Measurements from ENCODE around the gene CAMTA1. TPM values are rescaled to one million over a fixed set of nuclear protein-coding genes. Genes with fewer than 3 reads are reported as not detected.
"Not testable (repeated sequence)": the region's sequence is repeated elsewhere in the genome, so short reads cannot be mapped to it uniquely, and the experiment has no call there.

The CAMTA1 gene
- polyA plus RNA-seq, 12 donors = 24.2 to 51.1 (median 44.7) TPM; not detected in 1

DNA sequence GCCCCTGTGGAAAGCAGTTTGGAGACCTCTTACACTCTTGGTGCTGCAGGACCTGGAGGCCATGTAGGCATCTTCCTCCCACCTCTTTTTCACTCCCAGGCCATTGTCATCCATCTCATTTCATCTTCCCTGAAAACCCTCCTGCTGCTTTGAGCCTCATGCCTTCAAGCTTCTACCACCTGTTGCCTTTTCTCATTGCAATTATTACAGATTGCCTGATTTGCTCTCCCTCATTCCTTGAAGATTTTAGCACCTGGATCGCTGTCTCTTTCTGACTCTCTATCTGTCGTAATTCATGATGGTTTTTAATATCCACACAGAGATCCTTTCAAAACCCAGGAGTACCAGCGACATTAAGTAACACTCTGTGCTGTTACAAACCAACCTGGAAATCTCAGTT is 350.2 kb downstream of the CAMTA1 start:
- DNase-seq = no peak

DNA sequence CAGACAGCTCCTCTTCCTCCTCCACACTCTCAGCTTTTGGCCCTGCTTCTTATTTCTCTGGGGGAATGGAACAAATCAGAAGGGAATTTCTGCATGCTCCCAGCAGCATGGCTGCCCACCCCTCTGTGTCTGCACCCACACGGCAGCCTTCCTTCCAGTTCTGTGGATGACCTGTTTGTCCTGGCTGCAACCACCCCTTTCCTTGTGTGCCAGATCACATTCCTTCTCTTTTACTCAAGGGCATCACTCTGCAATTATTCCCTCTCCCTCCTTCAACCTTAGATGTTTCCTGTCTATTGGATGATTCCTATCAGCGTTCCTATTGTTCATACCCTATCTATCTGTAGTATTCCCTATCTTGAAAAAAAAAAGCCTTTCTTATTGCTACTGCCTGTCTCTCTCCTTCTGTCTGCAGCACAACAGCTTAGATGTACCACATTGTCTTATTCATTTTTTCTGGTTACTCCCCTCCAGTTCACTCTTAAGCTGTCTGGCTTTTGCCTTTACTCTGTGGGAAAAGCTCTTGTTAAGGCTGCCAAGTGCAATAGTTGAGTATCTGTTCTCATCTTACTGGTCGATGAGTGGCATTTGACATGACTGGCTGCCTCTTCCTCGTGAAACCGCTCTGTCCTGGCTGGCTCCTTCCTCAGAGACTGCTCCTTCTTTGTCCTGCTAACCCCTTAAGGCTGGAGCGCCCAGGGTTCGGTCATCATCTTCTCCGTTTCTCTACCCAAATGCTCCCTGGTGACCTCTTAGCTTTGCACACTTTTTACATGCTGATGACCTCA is 351.1 kb downstream of the CAMTA1 start:
- no peak for DNase-seq

DNA sequence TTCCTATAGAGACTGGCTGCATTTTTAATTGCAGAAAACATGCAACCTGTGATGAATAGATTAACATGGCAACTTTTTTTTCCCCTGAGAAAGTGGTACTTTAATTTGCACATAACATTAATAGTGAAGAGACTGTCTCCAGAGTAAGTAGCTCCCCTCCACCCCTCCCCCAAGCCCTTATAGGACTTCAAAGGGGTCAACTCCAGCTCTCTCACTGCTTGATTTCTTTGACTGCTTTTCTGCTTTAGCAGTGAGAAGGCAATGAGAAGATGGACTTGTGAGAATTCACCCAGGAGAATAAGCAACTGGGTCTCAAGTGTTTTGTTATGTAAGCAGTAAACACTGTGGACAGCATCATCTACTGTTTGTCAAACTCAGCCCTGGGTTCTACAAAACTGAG is 355.0 kb downstream of the CAMTA1 start:
- DNase-seq = no peak

DNA sequence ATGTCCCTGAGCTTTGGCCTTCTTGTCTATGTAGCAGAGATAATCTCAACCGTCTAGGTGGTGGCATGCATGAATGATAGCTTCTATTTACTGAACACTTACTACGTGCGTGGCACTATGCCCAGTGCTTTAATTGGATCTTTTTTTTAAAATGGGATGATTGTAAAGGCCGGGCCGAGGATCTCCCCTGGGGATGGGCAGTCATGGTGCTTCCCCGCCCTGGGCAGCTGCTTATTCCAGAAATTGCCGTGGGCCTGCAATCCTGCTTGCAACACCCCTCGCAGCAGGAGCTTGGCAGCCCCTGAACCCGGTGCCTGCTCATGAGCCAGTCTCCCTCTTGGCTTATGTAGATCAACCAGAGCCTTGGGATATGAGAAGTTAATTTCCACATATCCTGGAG is 360.7 kb downstream of the CAMTA1 start:
- DNase-seq = no peak

DNA sequence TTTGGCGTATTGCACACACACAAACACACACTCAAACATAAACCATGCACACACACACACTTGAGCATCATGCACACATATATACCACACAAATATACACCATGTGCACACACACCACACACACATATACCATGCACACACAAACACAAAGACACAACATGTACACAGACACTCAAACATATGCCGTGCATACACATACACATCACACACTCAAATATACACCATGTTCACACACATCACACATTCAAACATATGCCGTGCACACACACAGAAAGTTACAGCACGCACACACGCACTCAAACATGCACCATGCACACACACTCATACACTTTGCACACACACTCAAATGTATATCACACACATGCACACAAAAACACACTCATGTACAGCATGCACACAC is 361.5 kb downstream of the CAMTA1 start:
- no peak for DNase-seq

DNA sequence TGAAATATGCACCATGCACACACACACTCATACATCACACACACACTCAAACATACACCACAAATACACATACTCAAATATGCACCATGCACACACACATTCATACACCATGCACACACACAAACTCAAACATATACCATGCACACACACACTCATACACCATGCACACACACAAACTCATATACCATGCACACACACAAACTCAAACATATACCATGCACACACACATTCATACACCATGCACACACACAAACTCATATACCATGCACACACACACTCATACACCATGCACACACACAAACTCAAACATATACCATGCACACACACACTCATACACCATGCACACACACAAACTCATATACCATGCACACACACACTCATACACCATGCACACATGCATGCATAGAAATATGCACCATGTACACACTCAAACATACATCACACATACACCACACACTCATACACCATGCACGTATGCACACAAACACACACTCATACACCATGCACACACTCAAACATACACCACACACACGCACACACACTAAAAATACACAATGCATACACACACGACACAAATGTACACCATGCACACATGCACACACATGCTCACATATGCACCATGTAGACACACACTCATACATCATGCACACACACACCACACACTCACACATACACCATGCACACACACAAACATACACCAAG is 362.5 kb downstream of the CAMTA1 start:
- not testable (repeated sequence) for DNase-seq

DNA sequence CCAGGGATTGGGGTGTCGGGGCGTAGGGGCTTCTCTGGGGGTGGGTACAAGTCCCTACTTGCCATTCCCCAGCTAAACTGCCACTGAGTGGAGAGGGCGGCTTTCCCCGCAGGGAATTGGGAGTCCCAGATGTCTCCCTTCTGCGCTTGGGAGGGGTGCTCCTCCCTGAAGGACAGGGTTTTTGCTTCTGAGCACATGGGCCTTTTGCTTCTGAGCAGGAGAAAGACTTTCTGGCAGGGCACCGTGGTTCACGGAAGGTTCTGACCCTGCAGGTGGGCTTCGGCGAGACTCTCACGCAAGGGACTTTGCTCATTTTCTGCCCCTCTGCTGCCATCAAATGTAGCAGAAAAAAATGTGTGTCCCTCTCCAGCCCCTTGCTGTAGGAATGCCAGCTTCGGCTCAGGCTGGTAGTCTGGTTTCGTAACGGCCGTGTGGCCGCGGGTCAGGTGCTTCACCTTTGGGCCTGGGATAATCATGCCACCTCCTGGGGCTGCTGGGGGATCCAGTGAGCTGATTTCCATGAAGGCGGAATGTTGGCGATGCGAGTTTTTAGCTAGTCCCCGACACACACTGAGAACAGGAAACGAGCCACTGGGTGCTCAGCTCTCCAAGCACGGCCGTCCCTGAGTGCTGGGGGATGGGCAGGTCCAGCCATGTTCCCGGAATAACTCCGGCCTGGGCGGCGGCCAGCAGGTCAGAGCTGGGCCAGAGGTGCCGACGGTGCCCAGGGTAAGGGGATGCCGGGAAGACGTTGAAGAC is 364.0 kb downstream of the CAMTA1 start:
- DNase-seq = no peak

DNA sequence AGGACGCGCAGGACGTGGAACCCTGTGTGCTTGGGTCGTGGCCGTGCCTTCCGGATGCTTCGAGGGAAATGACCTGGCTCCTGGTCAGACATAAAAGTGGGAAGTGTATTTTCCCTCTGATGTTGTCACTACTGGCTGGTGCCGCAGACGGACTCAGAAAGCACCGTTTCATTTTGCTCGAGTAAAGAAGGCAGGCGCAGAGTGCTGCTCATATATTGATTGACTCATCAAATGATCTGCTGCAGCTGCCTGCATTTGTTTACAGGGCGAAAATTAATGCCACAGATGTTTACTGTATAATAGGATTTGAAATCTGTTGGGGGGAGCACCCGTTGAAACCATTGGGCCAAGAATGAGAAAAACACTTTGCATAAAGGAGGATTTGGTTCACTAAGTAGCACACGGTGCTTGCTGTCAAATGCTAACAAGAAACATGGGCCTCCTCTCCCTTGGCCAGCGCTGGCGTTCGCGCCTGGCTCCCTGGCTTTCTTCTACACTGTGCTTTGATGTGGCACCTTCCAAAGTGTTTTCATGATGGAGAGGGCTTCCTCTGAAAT is 365.5 kb downstream of the CAMTA1 start:
- DNase-seq = no peak

DNA sequence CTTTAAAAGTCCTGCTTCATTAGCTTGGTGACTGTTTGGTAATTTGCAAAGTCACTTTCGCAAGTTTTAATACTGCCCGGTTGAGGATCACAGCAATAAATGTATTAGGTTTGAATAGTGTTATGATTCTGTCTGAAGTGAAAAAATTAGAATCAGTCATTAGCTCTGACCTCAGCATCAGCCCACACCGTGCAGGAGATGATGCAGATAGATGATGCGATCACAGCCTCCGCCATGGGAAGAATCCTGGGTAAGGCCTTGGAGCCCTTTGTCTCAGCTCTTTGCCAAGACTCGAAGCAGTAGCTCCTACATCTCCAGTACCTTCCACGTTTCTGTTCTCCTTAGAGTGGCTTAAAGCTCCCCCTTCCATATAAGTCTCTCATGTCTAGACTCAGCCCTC is 366.7 kb downstream of the CAMTA1 start:
- no peak for DNase-seq

DNA sequence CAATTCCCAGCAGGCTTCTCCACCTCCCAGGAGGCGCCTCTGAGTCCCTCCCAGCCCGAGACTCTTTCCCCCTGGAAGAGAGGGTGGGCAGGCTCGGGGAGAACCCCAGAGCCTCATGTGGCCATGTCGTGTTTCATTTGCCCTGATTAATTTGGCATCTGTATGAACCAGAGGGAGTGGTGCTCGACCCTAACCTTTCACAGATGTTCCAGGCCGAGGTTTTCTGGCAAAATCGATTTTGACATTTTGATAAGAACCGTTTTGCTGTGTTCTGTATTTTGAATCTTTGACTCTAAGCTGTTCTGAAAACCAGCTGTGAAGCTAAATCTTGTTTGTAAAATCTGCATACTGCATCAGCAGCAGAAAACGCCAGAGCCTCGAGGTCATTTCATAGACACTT is 367.4 kb downstream of the CAMTA1 start:
- DNase-seq = no peak

DNA sequence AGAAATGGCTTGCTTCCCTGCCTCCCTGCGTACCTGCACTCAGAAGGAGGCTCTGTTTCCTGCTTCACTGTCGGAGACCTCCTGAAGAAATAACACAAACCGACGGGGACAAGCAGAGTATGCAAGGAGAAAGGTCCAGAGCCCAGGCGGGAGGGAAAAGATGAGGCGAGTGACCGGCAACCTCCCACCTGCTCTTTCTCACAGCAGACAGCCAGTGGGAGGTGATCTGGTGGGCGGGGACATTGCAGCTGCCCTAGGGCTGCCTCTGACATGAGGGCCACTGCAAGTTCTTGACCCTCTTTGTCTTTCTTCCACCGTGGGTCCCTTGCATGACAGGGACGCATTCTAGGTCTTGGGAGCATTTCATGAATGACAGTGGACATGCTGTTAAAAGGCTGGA is 368.2 kb downstream of the CAMTA1 start:
- no peak for DNase-seq

DNA sequence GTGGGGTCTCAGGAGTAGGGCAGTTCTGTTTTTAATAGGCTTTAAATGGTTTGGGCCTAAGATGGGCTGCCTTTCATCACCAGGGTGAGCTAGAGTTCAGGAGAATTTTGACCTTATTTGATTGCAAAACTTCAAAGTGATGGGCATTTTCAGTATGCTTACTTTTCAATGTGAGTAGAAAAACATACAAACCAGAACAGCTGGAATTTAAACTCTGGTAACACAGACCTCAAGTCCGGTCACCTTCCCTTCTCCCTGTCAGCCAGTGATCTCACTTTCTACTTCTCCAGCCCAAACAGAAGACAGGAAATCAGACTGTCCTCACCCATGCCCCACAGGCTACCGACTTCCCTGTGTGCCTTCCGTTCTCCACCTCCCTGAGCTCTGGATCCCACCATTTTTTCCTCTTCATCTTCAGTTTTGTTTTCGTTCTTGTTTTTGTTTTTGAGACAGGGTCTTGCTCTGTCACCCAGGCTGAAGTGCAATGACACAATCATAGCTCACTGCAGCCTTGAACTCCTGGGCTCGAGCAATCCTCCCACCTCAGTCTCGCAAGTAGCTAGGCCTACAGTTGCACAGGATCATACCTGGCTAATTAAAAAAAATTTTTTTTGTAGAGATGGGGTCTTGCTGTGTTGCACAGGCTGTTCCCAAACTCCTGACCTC is 374.0 kb downstream of the CAMTA1 start:
- DNase-seq = no peak

DNA sequence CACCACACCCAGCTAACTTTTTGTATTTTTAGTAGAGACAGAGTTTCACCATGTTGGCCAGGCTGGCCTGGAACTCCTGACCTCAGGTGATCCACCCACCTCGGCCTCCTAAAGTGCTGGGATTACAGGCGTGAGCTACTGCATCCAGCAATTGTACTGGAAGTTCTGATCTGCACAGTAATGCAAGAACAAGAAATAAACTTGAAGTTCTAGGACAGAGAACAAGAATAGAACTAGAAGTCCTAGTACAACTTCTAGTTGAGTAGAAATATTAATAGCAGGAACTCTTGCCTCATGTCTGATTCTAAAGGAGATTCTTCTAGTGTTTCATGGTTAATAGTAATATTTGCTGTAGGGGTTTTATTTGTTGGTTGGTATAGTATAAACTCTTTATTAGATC is 383.3 kb downstream of the CAMTA1 start:
- DNase-seq = not testable (repeated sequence)

DNA sequence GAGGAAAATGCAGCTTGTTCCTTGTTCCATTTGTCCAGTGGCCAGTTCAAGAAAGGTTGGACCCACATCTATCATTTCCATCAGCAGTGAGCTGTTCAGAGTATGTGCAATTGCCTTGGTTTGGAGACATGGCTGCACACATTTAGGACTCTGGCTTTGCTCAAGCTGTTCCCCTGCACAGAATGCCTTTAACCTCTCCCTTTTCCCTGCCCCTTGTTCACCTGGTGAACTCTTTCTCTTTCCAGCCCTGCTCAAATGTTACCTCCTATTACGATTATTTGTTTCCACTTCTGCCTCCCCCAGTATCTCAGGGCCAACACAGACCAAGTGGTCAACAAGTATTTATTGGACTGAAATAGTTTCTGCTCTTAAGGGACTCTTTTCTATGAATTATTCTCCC is 385.9 kb downstream of the CAMTA1 start:
- DNase-seq = no peak

DNA sequence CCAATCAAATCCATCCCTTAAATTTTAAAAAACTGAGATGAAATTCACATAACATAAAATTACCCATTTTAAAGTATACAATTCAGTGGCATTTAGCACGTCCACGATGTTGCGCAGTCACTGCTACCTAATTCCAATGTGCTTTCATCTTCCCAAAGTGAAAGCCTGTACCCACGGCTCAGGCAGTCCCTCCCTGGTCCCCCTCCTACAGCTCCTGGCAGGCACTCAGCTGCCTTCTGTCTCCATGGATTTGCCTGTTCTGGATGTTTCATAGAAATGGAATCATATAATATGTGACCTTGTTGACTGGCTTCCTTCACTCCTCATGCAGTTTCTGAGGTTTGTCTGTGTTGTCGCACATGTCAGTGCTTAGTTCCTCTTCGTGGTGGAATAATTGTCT is 386.3 kb downstream of the CAMTA1 start:
- DNase-seq = no peak

DNA sequence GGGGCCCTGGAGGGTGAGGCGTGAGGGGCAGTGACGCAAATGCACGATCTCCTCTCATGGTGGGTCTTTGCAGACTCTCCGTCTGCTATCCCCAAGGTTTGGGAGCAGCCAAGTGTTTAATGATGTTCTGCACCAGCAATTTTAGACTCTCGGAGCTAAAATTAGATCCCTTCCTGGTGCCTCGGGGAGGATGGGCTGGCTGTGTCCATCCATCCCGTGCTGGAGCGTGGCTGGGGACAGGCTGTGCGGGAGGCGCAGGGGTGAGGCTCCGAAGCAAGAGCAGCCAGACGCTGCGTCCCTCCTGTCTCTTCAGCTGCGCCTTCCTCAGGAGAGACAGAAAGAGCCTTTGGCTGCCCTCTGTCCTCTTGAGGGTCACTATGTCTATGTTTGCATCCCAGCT is 387.6 kb downstream of the CAMTA1 start:
- no peak for DNase-seq

DNA sequence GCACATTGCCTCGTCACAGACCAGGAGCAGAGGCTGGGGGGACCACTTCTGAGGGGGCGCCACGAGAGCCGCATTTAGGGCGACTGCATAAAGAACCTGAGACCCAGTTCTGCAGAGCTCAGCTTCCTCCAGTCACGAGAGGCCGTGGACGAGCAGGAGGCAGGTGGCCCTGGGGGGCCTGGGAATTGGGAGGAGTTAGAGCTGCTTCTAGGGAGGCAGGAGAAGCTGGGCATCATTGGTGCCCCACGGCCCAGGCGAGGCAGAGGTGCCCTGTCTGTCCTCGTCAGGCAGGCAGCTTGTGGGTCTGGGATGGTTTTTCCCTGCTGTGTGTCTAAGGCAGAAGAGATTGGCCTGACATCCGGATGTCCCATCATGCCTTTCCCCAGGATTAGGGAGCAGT is 389.3 kb downstream of the CAMTA1 start:
- DNase-seq = no peak

DNA sequence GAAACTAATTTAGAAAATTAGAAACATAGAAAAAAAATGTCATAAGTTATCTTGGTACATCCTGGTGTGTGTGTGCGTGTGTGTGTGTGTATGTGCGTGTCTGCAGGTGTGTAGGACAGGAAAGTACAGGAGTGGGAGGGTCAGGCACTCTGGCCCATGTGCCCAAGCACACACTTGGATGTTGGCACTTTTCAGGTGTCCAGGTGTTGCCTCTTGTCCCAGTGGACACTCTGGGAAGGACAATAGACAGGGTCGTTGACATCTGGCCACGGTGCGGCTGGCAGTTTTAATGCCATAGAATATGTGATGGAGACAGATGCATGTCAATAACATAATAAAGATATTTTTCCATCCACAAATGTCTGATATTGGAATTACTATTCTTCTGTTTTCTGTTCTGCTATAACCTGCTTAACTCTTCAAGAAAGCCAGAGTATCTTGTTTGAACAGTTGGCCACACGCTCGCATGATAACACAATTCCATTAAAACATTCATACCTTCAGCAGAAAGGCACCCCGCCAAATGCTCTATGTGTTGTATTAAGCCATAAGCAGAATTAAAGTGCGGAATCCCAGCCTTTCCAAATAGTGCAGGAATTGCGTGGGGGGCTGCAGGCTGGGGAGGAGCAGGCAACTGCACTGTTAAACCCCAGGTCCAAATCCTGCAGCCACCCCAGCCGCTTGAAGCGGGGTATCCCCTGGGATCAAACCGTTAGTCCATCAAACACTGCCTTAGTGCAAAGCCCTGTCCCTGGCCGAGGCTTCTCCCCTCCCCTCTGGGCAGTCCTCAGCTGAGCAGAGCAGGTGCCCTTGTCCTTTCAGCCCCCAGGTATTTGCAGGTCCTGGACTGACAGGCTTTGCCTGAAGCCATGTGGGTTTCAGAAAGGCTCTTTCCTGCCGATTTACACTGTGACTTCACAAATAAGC is 390.0 kb downstream of the CAMTA1 start:
- DNase-seq = no peak

DNA sequence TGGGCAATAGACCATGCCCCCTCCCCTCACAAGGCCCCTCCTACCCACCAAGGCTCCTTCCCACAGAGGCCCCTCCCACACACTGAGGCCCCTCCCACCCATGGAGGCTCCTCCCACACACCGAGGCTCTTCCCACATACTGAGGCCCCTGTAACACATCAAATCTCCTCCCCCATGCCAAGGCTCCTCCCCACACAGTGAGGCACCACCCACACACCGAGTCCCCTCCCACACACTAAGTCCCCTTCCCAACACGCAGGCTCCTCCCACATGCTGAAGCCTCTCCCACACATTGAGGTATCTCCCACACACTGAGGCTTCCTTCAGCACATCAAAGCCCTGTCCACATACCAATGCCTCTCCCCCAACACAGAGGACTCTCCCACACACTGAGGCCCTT is 391.8 kb downstream of the CAMTA1 start:
- no peak for DNase-seq

DNA sequence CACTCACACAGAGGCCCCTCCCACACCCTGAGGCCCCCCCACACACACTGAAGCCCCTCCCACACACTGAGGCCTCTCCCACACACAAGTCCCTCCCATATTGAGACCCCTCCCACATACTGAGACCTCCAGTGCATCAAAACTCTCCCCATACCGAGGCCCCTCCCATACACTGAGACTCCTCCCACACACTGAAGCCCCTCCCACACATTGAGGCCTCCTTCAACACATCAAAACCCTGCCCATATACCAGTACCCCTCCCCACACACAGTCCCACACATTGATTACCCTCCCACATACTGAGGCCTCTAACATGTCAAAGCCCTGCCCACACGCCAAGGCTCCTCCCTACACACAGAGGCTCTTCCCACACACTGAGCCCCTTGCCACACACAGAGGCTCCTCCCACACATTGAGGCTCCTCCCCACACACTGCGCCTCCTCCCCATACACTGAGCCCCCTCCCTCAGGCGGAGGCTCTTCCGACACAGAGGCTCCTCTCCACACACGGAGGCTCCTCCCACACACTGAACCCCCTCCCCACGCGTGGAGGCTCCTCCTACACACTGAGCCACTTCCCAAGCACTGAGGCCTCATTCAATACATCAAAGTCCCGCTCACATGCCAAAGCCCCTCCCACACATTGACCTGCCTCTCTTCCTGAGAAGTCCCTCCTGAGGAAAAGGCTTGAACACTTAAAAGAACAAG is 392.3 kb downstream of the CAMTA1 start:
- DNase-seq = no peak

All from muscle of arm (tissue), 12 donors.